K562 (cell line): ENCODE measurements around the gene OTULIN. TPM values are rescaled to one million over a fixed set of nuclear protein-coding genes. Genes with fewer than 3 reads are reported as not detected.

Source experiments
- ATAC-seq: fragments of 200-7000 bp; cut with Tn5 transposase; 3 replicates; pipeline ENCODE4 v1.9.1; 2020; ENCODE audit warnings: moderate library complexity
- BruUV-seq: library from RNA; stranded (reverse); fragments of 400-500 nt; replicated peaks from 2 replicates; lab custom pipeline; 2021; lab: Mats Ljungman, UMichigan
- CTCF ChIA-PET: fragments of 300-600 bp; formaldehyde crosslinking; extraction: SDS; loops from one replicate; lab custom pipeline; 2021; ENCODE audit warnings: low intra/inter-chr PET ratio; lab: Yijun Ruan, JAX
- POLR2A ChIA-PET: fragments of 300-600, 350-650 bp; sonication (Branson Sonifier 250); formaldehyde crosslinking; extraction: SDS; loops from one replicate; lab custom pipeline; 2021; ENCODE audit warnings: antibody characterized with exemption, inconsistent platforms; lab: Yijun Ruan, JAX
- DNase-seq, 4 experiments: peaks; one replicate each; pipeline versions ENCODE4 v3.0.0 to v3.0.0-alpha.2; 2011 to 2018; ENCODE audit warnings: low spot score in 3 of 4, mixed read lengths in 3 of 4; ENCODE audit errors: extremely low read depth in 1 of 4
- FAIRE-seq: peaks from 2 replicates; lab custom pipeline; 2011; peaks lifted over from hg19 to GRCh38; lab: Jason Lieb, UNC
- H2AFZ ChIP-seq: 2 replicates; pipeline ENCODE4 v1.6.0; 2011; ENCODE audit warnings: low read depth, low read length, control low read depth, inconsistent platforms
- H3K27ac ChIP-seq: fragments of 200-600 bp; 3 replicates; pipeline ENCODE4 v1.8.0; 2011; ENCODE audit warnings: low read depth, mild to moderate bottlenecking, control low read depth, inconsistent platforms, low read length, moderate library complexity, mixed read lengths; ENCODE audit errors: extremely low read depth
- H3K27me3 ChIP-seq, 2 experiments: fragments of 300-600 bp in 1 of 2; 2 replicates in 1 of 2; 3 replicates in 1 of 2; pipeline versions ENCODE4 v1.6.0 to v1.8.0; 2011; ENCODE audit warnings: inconsistent platforms in 2 of 2, low read length in 2 of 2, mild to moderate bottlenecking in 1 of 2, mixed read lengths in 1 of 2, moderate library complexity in 1 of 2; ENCODE audit not compliant: control insufficient read depth in 2 of 2, insufficient read depth in 2 of 2
- H3K36me3 ChIP-seq: fragments of 300-600 bp; 3 replicates; pipeline ENCODE4 v1.8.0; 2011; ENCODE audit warnings: mild to moderate bottlenecking, low read length, inconsistent platforms; ENCODE audit not compliant: control insufficient read depth, insufficient read depth
- H3K4me1 ChIP-seq, 2 experiments: fragments of 200-600 bp in 1 of 2; replicated peaks in 1 of 2; 2 replicates in 1 of 2; 3 replicates in 1 of 2; pipeline versions ENCODE4 v1.5.1 to v1.8.0; 2011; ENCODE audit warnings: inconsistent platforms in 2 of 2, low read length in 2 of 2, mild to moderate bottlenecking in 1 of 2, mixed read lengths in 1 of 2, moderate library complexity in 1 of 2; ENCODE audit not compliant: control insufficient read depth in 2 of 2, insufficient read depth in 2 of 2
- H3K4me2 ChIP-seq: 2 replicates; pipeline ENCODE4 v1.6.1; 2011; ENCODE audit warnings: low read length, control low read depth, inconsistent platforms, mixed read lengths; ENCODE audit not compliant: insufficient read depth
- H3K4me3 ChIP-seq: fragments of 200-600 bp; sonication (generic), shearing (Covaris generic); 2 replicates; pipeline ENCODE4 v1.5.1; 2016; ENCODE audit warnings: control low read depth, inconsistent platforms
- H3K79me2 ChIP-seq: fragments of 200-600 bp; 3 replicates; pipeline ENCODE4 v1.8.0; 2011; ENCODE audit warnings: low read length, inconsistent platforms; ENCODE audit not compliant: control insufficient read depth, insufficient read depth
- H3K9ac ChIP-seq, 2 experiments: 2 replicates each; pipeline versions ENCODE4 v1.6.0 to v1.6.1; 2011; ENCODE audit warnings: low read depth in 2 of 2, low read length in 2 of 2, control low read depth in 1 of 2, inconsistent platforms in 1 of 2, mild to moderate bottlenecking in 1 of 2, mixed read lengths in 1 of 2; ENCODE audit not compliant: insufficient read depth in 1 of 2
- H3K9me1 ChIP-seq: one replicate; pipeline ENCODE4 v1.6.0; 2011; ENCODE audit warnings: inconsistent platforms, mild to moderate bottlenecking, low read length, moderate library complexity; ENCODE audit not compliant: control insufficient read depth, insufficient read depth
- H3K9me3 ChIP-seq: replicated peaks from 2 replicates; pipeline ENCODE4 v1.5.1; 2011; ENCODE audit warnings: low read depth, low read length, inconsistent platforms; ENCODE audit not compliant: control insufficient read depth, insufficient read depth
- H4K20me1 ChIP-seq: replicated peaks from 2 replicates; pipeline ENCODE4 v1.6.1; 2011; ENCODE audit warnings: low read length, inconsistent platforms, mixed read lengths; ENCODE audit not compliant: control insufficient read depth, insufficient read depth
- FOXK1 ChIP-seq: sonication (generic); formaldehyde crosslinking; IDR thresholded peaks from 2 replicates; pipeline ENCODE4 v1.8.0; 2022; ENCODE audit warnings: missing genetic modification reagents, mild to moderate bottlenecking, borderline replicate concordance
- GATA2 ChIP-seq: sonication (generic); formaldehyde crosslinking; IDR thresholded peaks from 2 replicates; pipeline ENCODE4 v1.4.0; 2020; ENCODE audit warnings: mild to moderate bottlenecking, missing genetic modification reagents
- MAFF ChIP-seq: IDR thresholded peaks from 2 replicates; pipeline ENCODE4 v1.6.1; 2012; ENCODE audit warnings: low read length, improper control_type of control experiment
- RFX5 ChIP-seq: IDR thresholded peaks from 2 replicates; pipeline ENCODE4 v1.6.1; 2011; ENCODE audit warnings: low read depth, mild to moderate bottlenecking, improper control_type of control experiment, low read length
- SETDB1 ChIP-seq: IDR thresholded peaks from one replicate; pipeline ENCODE4 v1.6.1; 2012; ENCODE audit warnings: low read length, control low read depth, inconsistent platforms
- SRSF7 ChIP-seq: fragments of 200-400 bp; formaldehyde crosslinking; optimal IDR thresholded peaks from 2 replicates; pipeline ENCODE3; 2017; ENCODE audit warnings: mild to moderate bottlenecking, low read depth, low read length
- ZNF143 ChIP-seq: sonication (generic); formaldehyde crosslinking; IDR thresholded peaks from 2 replicates; pipeline ENCODE4 v1.9.0; 2022; ENCODE audit warnings: mild to moderate bottlenecking, missing genetic modification reagents
- ZNF175 ChIP-seq: fragments of 200-800 bp; sonication (Bioruptor generic); IDR thresholded peaks from 2 replicates; pipeline ENCODE4 v1.6.1; 2016; ENCODE audit warnings: low read depth, mild to moderate bottlenecking, missing genetic modification characterization, missing compliant biosample characterization
- ZNF232 ChIP-seq: sonication (generic); formaldehyde crosslinking; IDR thresholded peaks from 2 replicates; pipeline ENCODE4 v1.8.0; 2022; ENCODE audit warnings: mild to moderate bottlenecking, missing genetic modification reagents
- WGBS: fragments of 100-300 bp; shearing (Covaris generic); methylation state at CpG from one replicate; pipeline ENCODE4 v1.1.6; 2016; ENCODE audit warnings: low coverage, mixed read lengths; ENCODE audit not compliant: insufficient coverage; ENCODE audit errors: missing lambda C conversion rate; 5-methylcytosine and 5-hydroxymethylcytosine counted together
- in situ Hi-C: fragments of 300-500 bp; cut with MboI; formaldehyde crosslinking; loops from 4 replicates; pipeline ENCODE4 v1.15.0; 2018; ENCODE audit warnings: inconsistent platforms, mixed read lengths
- intact Hi-C: fragments of 100-400 bp; cut with micrococcal nuclease; formaldehyde crosslinking; loops from 2 replicates; pipeline ENCODE4 v1.14.2; 2022
- polyA plus RNA-seq, 8 experiments: library from polyadenylated mRNA; depleted of rRNA in 4 of 8; stranded (reverse) in 5 of 8; unstranded in 3 of 8; fragments of >200 nt; fragmentation: Nextera tagmentation in 2 of 8; fragmentation: Illumina TruSeq in 1 of 8; extraction: Ambion mirVana in 2 of 8; extraction: Trizol in 1 of 8; gene quantifications; 2 replicates each; pipeline versions ENCODE4 v1.2.1 to v1.2.3, GENCODE V29; 2011 to 2014; ENCODE audit warnings: inconsistent platforms in 1 of 8, missing spikeins in 1 of 8
- total RNA-seq, 7 experiments: library from RNA; depleted of rRNA in 6 of 7; stranded (reverse); fragments of >200 nt in 6 of 7; fragmentation: Illumina TruSeq in 2 of 7; extraction: Trizol in 2 of 7; gene quantifications; 2 replicates each; pipeline versions ENCODE4 v1.2.1 to v1.2.3, GENCODE V29; 2011 to 2021; ENCODE audit warnings: low replicate concordance in 1 of 7
- TF ChIP-seq, protein P1 (sequence below), 2 experiments: IDR thresholded peaks in 1 of 2; conservative IDR thresholded peaks in 1 of 2; 2 replicates each; pipeline ENCODE4 v1.6.1; 2016; ENCODE audit warnings: low read depth in 2 of 2, mild to moderate bottlenecking in 1 of 2, missing compliant biosample characterization in 1 of 2, missing genetic modification characterization in 1 of 2, moderate library complexity in 1 of 2
- TF ChIP-seq, protein P2 (sequence below): fragments of 450-650 bp; formaldehyde crosslinking; IDR thresholded peaks from 2 replicates; pipeline ENCODE4 v1.4.0; 2022; ENCODE audit warnings: missing genetic modification characterization

Gene OTULIN
- total and polyA plus RNA-seq, 9 of the 15 experiments (the other 6 are each of a cell fraction or from before 2014, with no cell fraction given): 3.3 to 33.6 (median 20.1) TPM

DNA sequence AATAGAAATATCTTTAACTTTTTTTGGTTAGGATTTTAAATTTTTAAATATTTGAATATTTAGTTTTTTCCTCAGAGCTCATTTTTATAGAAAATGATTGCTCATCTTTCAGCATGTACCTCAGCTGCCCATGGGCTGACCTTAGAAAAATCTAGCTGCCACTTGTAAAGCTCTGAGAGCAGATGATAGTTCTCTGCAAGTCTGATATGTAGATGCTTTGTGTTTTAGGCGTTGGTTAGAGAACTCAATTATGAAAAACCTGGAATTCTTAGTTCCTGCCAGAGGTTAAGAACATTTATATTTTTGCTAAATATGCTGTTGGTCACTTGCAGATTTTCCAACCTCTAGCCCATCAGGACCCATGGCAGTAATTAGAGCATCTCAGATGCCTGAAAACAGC, 15.1 kb downstream of the OTULIN start:
- Histone ChIP-seq H3K27me3 (no peaks in the 10 kb centered on the region), H4K20me1 (no peaks in the 10 kb centered on the region), H3K4me3 (no peak overlapping the region), H3K27ac (no peak overlapping the region), H3K9me1 (peaks cover 5% of the 10 kb centered on the region), H3K4me2 (no peak overlapping the region), H2AFZ (no peak overlapping the region), H3K36me3 (peaks cover 79% of the 10 kb centered on the region), H3K79me2 (peaks cover 39% of the 10 kb centered on the region), H3K9me3 (no peaks in the 10 kb centered on the region), H3K4me1 (peaks cover 5 to 21% of the 10 kb centered on the region in 2 experiments), H3K9ac (no peak overlapping the region)
- WGBS: 100% methylated on average over 1 of the region's 1 CpG
- intact Hi-C loops (no loop called here), in situ Hi-C loops (no loop called here)
- TF ChIP-seq MAFF (no peak), FOXK1 (CRISPR knock-in tag) (no peak), SETDB1 (no peak), ZNF143 (CRISPR knock-in tag) (no peak), SRSF7 (no peak), ZNF232 (CRISPR knock-in tag) (no peak), RFX5 (no peak), GATA2 (CRISPR knock-in tag) (no peak), ZNF175 (CRISPR knock-in tag) (no peak)
- TF ChIP-seq, protein P1, sequence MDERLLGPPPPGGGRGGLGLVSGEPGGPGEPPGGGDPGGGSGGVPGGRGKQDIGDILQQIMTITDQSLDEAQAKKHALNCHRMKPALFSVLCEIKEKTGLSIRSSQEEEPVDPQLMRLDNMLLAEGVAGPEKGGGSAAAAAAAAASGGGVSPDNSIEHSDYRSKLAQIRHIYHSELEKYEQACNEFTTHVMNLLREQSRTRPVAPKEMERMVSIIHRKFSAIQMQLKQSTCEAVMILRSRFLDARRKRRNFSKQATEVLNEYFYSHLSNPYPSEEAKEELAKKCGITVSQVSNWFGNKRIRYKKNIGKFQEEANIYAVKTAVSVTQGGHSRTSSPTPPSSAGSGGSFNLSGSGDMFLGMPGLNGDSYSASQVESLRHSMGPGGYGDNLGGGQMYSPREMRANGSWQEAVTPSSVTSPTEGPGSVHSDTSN (CRISPR knock-in tag; IDR thresholded peaks at IDR 0.05; ENCODE audit: low read depth): no peak
- TF ChIP-seq, protein P1 (tag; conservative IDR thresholded peaks at IDR 0.05; ENCODE audit: low read depth): no peak
- TF ChIP-seq, protein P2, sequence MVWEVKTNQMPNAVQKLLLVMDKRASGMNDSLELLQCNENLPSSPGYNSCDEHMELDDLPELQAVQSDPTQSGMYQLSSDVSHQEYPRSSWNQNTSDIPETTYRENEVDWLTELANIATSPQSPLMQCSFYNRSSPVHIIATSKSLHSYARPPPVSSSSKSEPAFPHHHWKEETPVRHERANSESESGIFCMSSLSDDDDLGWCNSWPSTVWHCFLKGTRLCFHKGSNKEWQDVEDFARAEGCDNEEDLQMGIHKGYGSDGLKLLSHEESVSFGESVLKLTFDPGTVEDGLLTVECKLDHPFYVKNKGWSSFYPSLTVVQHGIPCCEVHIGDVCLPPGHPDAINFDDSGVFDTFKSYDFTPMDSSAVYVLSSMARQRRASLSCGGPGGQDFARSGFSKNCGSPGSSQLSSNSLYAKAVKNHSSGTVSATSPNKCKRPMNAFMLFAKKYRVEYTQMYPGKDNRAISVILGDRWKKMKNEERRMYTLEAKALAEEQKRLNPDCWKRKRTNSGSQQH (CRISPR knock-in tag): no peak
- BruUV-seq: no TSS peak
- POLR2A ChIA-PET: no interaction called here
- CTCF ChIA-PET: no interaction called here
- ATAC-seq: no peak
- no peak for FAIRE-seq
- no peak for DNase-seq
